Left ventricle myocardium inferior (tissue), 1 donor: ENCODE results near the gene SQSTM1. TPM values are rescaled to one million over a fixed set of nuclear protein-coding genes. Genes with fewer than 3 reads are reported as not detected.

Experiments used
- DNase-seq: peaks from one replicate; pipeline ENCODE4 v3.0.0-alpha.2; 2020
- H3K27ac ChIP-seq: fragments of 200-600 bp; replicated peaks from 2 replicates; pipeline ENCODE4 v1.8.0; 2021
- H3K27me3 ChIP-seq: fragments of 200-600 bp; 2 replicates; pipeline ENCODE4 v1.8.0; 2021; ENCODE audit warnings: low read depth
- H3K36me3 ChIP-seq: fragments of 200-600 bp; 2 replicates; pipeline ENCODE4 v1.8.0; 2021
- H3K4me1 ChIP-seq: fragments of 200-600 bp; 2 replicates; pipeline ENCODE4 v1.8.0; 2021
- H3K4me3 ChIP-seq: fragments of 200-600 bp; 2 replicates; pipeline ENCODE4 v1.8.0; 2021; ENCODE audit warnings: mild to moderate bottlenecking, moderate library complexity
- H3K9me3 ChIP-seq: fragments of 200-600 bp; replicated peaks from 2 replicates; pipeline ENCODE4 v1.8.0; 2021
- intact Hi-C: fragments of 100-400 bp; cut with micrococcal nuclease; formaldehyde crosslinking; loops from one replicate; pipeline ENCODE4 v1.11.0; 2022
- total RNA-seq: library from RNA; stranded (reverse); fragmentation: NEBNext Ultra II Directional; extraction: Animal tissue kit (Norgen Biotek cat#: 25700); gene quantifications from one replicate; pipeline ENCODE4 v1.2.1, GENCODE V29; 2021
- TF ChIP-seq, protein P1 (sequence below): fragments of 200-600 bp; IDR thresholded peaks from 2 replicates; pipeline ENCODE4 v1.8.0; 2021; ENCODE audit warnings: antibody characterized with exemption, mild to moderate bottlenecking, borderline replicate concordance
- donor health status: DM: no; HTN: yes; CAD: no; lungs with severe emphysema.

SQSTM1 gene
- total RNA-seq, 1 donor from 2014 or later = 438 TPM

DNA sequence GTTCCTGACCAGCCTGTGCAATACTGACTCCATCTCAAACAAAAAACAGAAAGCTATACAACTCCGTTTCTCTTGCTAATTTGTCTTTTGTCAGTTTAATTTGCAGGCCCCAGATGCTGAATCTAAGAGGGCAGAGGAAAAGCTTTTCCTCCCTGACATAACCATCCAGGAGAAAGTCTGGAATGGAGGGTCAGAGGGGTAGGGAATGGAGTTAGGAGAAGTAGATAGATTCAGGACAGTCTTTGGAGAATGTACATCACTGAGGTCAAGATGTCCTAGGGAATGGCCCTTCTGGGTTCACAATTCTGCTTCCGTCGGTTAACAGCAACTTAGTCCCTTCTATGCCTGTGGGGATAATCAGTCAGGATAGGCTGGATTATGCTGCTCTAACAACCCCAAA is 6.6 kb upstream of the SQSTM1 start:
- DNase-seq = no peak
- no peak overlapping the region for H3K27ac ChIP-seq
- intact Hi-C loops = no loop called here
- no peaks in the 10 kb centered on the region for H3K27me3 ChIP-seq
- no peaks in the 10 kb centered on the region for H3K9me3 ChIP-seq
- H3K4me3 ChIP-seq = no peak overlapping the region
- H3K4me1 ChIP-seq = peaks cover 28% of the 10 kb centered on the region
- TF ChIP-seq, protein P1, sequence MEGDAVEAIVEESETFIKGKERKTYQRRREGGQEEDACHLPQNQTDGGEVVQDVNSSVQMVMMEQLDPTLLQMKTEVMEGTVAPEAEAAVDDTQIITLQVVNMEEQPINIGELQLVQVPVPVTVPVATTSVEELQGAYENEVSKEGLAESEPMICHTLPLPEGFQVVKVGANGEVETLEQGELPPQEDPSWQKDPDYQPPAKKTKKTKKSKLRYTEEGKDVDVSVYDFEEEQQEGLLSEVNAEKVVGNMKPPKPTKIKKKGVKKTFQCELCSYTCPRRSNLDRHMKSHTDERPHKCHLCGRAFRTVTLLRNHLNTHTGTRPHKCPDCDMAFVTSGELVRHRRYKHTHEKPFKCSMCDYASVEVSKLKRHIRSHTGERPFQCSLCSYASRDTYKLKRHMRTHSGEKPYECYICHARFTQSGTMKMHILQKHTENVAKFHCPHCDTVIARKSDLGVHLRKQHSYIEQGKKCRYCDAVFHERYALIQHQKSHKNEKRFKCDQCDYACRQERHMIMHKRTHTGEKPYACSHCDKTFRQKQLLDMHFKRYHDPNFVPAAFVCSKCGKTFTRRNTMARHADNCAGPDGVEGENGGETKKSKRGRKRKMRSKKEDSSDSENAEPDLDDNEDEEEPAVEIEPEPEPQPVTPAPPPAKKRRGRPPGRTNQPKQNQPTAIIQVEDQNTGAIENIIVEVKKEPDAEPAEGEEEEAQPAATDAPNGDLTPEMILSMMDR = no peak
- H3K36me3 ChIP-seq = peaks cover 6% of the 10 kb centered on the region

DNA sequence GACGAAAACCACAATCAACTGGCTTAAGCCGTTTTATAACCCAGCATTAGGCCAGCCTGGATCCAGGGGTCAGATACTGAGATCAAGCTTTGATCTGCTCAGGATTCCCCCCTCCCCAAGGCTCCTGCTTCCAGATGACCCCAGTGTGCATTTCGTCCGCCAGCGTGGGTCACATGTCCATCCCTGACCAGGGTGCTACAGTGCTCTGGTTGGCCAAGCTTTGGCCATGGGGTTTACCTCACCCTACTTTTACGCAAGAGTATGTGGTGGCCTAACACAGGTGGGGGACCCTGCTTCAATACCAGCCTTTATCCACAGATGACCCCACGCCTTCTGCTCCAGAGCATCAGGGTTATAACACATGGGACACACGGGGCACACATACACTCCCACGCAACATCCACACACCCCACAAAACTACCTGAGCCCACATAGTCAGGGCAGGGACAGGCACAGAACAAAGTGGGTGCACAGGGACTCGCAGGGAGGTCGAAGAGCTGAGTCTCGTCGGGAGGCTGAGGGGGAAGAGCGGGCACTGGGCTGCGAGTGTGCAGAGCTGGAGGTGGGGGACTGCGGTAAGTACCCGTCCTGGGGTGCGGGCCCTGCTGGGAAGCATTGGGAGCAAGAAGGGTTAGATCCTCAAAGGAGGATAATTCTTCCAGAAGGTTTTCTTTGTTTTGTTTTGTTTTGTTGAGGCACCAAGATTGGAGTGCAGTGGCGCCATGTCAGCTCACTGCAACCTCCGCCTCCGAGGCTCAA is 5.0 kb upstream of the SQSTM1 start:
- no peaks in the 10 kb centered on the region for H3K9me3 ChIP-seq
- no peaks in the 10 kb centered on the region for H3K27me3 ChIP-seq
- peaks cover 6% of the 10 kb centered on the region for H3K36me3 ChIP-seq
- peaks cover 42% of the 10 kb centered on the region for H3K4me1 ChIP-seq
- no peak for DNase-seq
- TF ChIP-seq, protein P1 = no peak
- no peak overlapping the region for H3K4me3 ChIP-seq
- intact Hi-C loops = no loop called here
- no peak overlapping the region for H3K27ac ChIP-seq

DNA sequence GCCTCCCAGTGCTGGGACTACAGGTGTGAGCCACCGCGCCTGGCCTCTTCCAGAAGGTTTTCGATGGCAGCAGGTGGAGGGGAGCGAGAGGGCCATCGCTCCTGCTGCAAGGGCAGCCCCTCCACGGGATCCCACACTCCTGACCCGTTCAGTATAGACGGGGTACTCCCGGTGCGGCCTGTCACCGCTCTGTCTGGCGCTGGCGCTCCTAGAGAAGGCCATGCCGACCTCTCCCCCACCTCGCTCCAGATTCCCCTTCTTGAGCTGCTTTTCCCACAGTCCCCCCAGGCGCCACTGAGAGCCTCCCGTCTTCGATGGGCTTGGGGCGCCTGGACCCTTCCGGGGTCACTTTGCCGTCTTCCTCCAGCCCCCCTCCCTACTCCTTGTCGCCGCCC is 4.3 kb upstream of the SQSTM1 start:
- H3K4me3 ChIP-seq = peak overlapping the region; percentile 72
- no peak for DNase-seq
- peaks cover 49% of the 10 kb centered on the region for H3K4me1 ChIP-seq
- intact Hi-C loops = no loop called here
- H3K27ac ChIP-seq = peak overlapping the region; percentile 98
- no peaks in the 10 kb centered on the region for H3K9me3 ChIP-seq
- peaks cover 6% of the 10 kb centered on the region for H3K36me3 ChIP-seq
- no peaks in the 10 kb centered on the region for H3K27me3 ChIP-seq
- TF ChIP-seq, protein P1 = no peak

DNA sequence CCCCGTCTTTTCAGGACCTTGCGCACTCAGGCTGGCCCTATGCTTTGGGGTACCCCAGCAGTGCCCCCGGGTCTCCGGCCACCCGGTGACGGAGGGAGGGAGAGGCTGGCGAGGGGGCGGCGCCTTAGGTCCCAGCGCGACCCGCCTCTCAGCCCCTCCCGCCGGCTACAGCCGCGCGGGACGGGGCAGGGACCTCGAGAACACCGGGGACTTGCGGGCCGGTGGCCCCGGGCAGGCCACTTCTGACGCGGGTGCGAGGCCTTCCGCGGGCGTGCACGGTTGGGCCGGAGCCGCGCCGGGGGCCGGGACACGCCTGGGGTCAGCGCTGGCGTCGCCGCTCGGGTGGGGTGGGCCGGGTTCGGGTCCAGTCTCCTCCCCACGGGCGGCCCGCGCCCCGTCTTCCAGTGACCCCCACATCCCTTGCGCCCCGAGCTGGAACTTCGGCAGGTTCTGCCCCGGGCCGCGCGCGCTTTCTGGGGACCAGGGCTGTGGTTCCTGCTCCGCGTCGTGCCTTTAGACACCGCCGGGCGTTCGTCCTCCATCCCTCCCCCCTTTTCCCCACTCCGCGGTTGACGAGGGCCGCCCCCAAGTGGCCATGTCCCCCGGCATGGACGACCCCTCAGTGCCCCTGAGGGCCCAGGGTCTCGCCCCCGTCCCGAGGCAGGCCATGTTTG is 3.8 kb upstream of the SQSTM1 start:
- H3K4me3 ChIP-seq = peak overlapping the region; percentile 72
- no peak for DNase-seq
- intact Hi-C loops = no loop called here
- peak overlapping the region; percentile 98 for H3K27ac ChIP-seq
- peaks cover 8% of the 10 kb centered on the region for H3K36me3 ChIP-seq
- H3K27me3 ChIP-seq = no peaks in the 10 kb centered on the region
- no peaks in the 10 kb centered on the region for H3K9me3 ChIP-seq
- peaks cover 52% of the 10 kb centered on the region for H3K4me1 ChIP-seq
- TF ChIP-seq, protein P1 = no peak

DNA sequence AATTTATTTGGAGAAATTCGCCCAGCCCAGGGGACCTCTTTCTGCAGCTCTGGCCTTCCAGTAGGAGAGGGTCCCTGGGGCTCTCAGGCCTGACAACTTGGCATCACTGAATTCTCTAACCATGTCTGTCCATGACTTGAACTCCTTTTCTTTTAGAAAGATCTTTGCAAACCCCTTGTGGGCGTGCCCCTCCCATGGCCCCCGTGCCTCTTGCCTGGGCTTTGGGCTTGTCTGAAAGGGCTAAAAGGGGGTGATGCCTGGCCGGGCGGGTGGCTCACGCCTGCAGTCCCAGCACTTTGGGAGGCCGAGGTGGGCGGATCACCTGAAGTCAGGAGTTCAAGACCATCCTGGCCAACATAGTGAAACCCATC is 3.2 kb upstream of the SQSTM1 start:
- peaks cover 58% of the 10 kb centered on the region for H3K4me1 ChIP-seq
- peak overlapping the region; percentile 98 for H3K27ac ChIP-seq
- H3K27me3 ChIP-seq = no peaks in the 10 kb centered on the region
- no peaks in the 10 kb centered on the region for H3K9me3 ChIP-seq
- TF ChIP-seq, protein P1 = no peak
- intact Hi-C loops = no loop called here
- peaks cover 9% of the 10 kb centered on the region for H3K36me3 ChIP-seq
- no peak for DNase-seq
- H3K4me3 ChIP-seq = peak overlapping the region; percentile 72
